Ovary (tissue), 9 donors: ENCODE measurements around the gene MYO1C. TPM values are rescaled to one million over a fixed set of nuclear protein-coding genes. Genes with fewer than 3 reads are reported as not detected.

ENCODE experiments used
- DNase-seq, 5 donors: peaks; one replicate each; pipeline ENCODE4 v3.0.0-alpha.2; 2019 to 2020
- H3K27ac ChIP-seq, 2 donors: fragments of 200-600 bp; one replicate each; pipeline versions ENCODE4 v1.5.1 to v1.8.0; 2019 to 2022
- H3K27me3 ChIP-seq: fragments of 200-600 bp; one replicate; pipeline ENCODE4 v1.8.0; 2022
- H3K36me3 ChIP-seq: fragments of 200-600 bp; sonication (generic); one replicate; pipeline ENCODE4 v1.5.1; 2019
- H3K4me1 ChIP-seq: one replicate; pipeline ENCODE4 v1.8.1; 2013; ENCODE audit warnings: mild to moderate bottlenecking, moderate library complexity; ENCODE audit not compliant: insufficient read depth
- H3K4me3 ChIP-seq: fragments of 200-600 bp; sonication (generic); one replicate; pipeline ENCODE4 v1.5.1; 2017
- H3K9me3 ChIP-seq, 2 donors: fragments of 200-600 bp in 1 of 2; sonication (generic) in 1 of 2; one replicate each; pipeline versions ENCODE4 v1.5.1 to v1.8.1; 2013 to 2019; ENCODE audit warnings: mild to moderate bottlenecking in 1 of 2, moderate library complexity in 1 of 2
- CTCF ChIP-seq, 3 donors: fragments of 450-650 bp in 2 of 3; fragments of 200-600 bp in 1 of 3; IDR thresholded peaks; one replicate each; pipeline versions ENCODE4 v1.5.1 to v1.8.0; 2016 to 2022; ENCODE audit warnings: antibody characterized with exemption in 3 of 3, mild to moderate bottlenecking in 1 of 3
- EP300 ChIP-seq: sonication (generic); formaldehyde crosslinking; IDR thresholded peaks from one replicate; pipeline ENCODE4 v1.6.1; 2017; ENCODE audit warnings: antibody characterized with exemption
- POLR2A ChIP-seq: fragments of 450-650 bp; IDR thresholded peaks from one replicate; pipeline ENCODE4 v1.6.1; 2017; ENCODE audit warnings: antibody characterized with exemption, mild to moderate bottlenecking, moderate library complexity
- WGBS, 3 donors: extraction: QIAGEN DNeasy Blood & Tissue Kit in 1 of 3; methylation state at CpG; one replicate each; pipeline versions ENCODE4 v1.1.5 to v1.1.7; 2013 to 2017; 5-methylcytosine and 5-hydroxymethylcytosine counted together
- intact Hi-C, 4 donors: fragments of 100-400 bp; cut with DNase I; formaldehyde crosslinking; loops; one replicate each; pipeline versions ENCODE4 v1.11.0 to v1.15.1; 2022 to 2023
- polyA plus RNA-seq, 2 donors: library from polyadenylated mRNA; stranded (reverse); fragments of 200-250 nt in 1 of 2; fragments of 350-450 nt in 1 of 2; fragmentation: Illumina TruSeq in 1 of 2; extraction: RNeasy Lipid Tissue Mini Kit (QIAGEN cat#74804) in 1 of 2; gene quantifications; one replicate each; pipeline ENCODE4 v1.2.3, GENCODE V29; 2013 to 2014
- total RNA-seq, 7 donors: library from RNA; depleted of rRNA in 2 of 7; stranded (reverse); fragments of >200 nt in 2 of 7; fragmentation: NEBNext Ultra II Directional in 3 of 7; extraction: Animal tissue kit (Norgen Biotek cat#: 25700) in 3 of 7; gene quantifications; one replicate each; pipeline versions ENCODE4 v1.1.0 to v1.2.4, GENCODE V29; 2016 to 2023
- donor health status: DM: no; HTN: no; CAD: no; lungs with moderate emphysema.
- donor health status: DM: no; HTN: no; CAD: no.
- donor health status: Bipolar disorder and iron deficiency.
- donor health status: DM: yes; HTN: yes; CAD: no.
- donor health status: DM: no; HTN: no; CAD: no.
- donor health status: DM: yes; HTN: yes; CAD: no.

Gene MYO1C
- total and polyA plus RNA-seq, 9 donors: 41.8 to 140 (median 100) TPM

GRCh38 chr17:1485423-1486376 is 6.8 kb downstream of the MYO1C start:
- Histone ChIP-seq H3K4me3 (peak overlapping the region; percentile 78), H3K36me3 (no peaks in the 10 kb centered on the region), H3K9me3 (no peaks in the 10 kb centered on the region), H3K27me3 (no peaks in the 10 kb centered on the region), H3K27ac (peak overlapping the region; percentile 88 to 98), H3K4me1 (peaks cover 9% of the 10 kb centered on the region)
- TF ChIP-seq CTCF (IDR thresholded peaks at IDR 0.05) (no peak), POLR2A (peak; percentile 8)
- intact Hi-C loops: no loop called here
- DNase-seq: peak; percentile 70 to 81 (median 75)
- 2 to 4% (median 2%) methylated on average over 28 to 123 of the region's 127 CpGs for WGBS, 3 donors

GRCh38 chr17:1484676-1485422 is 7.6 kb downstream of the MYO1C start:
- Histone ChIP-seq H3K27ac (peak overlapping the region; percentile 88 to 98), H3K27me3 (no peaks in the 10 kb centered on the region), H3K9me3 (no peaks in the 10 kb centered on the region), H3K4me1 (peaks cover 8% of the 10 kb centered on the region), H3K36me3 (no peaks in the 10 kb centered on the region), H3K4me3 (peak overlapping the region; percentile 78)
- intact Hi-C loops: no loop called here
- no peak for TF ChIP-seq EP300
- peak in 1 of 3 donors; percentile 12 for TF ChIP-seq CTCF (IDR thresholded peaks at IDR 0.05)
- TF ChIP-seq POLR2A: no peak
- 3 to 5% (median 4%) methylated on average over 13 to 19 of the region's 19 CpGs for WGBS, 3 donors
- DNase-seq: peak; percentile 67 to 81 (median 76)

GRCh38 chr17:1484060-1484535 is 8.4 kb downstream of the MYO1C start:
- Histone ChIP-seq H3K9me3 (no peaks in the 10 kb centered on the region), H3K27me3 (no peaks in the 10 kb centered on the region), H3K4me1 (peaks cover 8% of the 10 kb centered on the region), H3K36me3 (no peaks in the 10 kb centered on the region), H3K27ac (peak overlapping the region in 1 of 2 donors; percentile 88), H3K4me3 (no peak overlapping the region)
- DNase-seq: peak in 4 of 5 donors; percentile 45 to 61 (median 60)
- intact Hi-C loops: no loop called here
- WGBS, 3 donors: 91 to 93% (median 91%) methylated on average over 29 of the region's 29 CpGs
- TF ChIP-seq EP300 (no peak), POLR2A (no peak), CTCF (IDR thresholded peaks at IDR 0.05) (no peak)

- no peaks in the 10 kb centered on the region for H3K36me3 ChIP-seq
- H3K4me3 ChIP-seq: no peak overlapping the region
- no peaks in the 10 kb centered on the region for H3K9me3 ChIP-seq
- peaks cover 4% of the 10 kb centered on the region for H3K4me1 ChIP-seq
- no peak for TF ChIP-seq POLR2A
- TF ChIP-seq CTCF (IDR thresholded peaks at IDR 0.05): no peak
- TF ChIP-seq EP300: no peak
- H3K27ac ChIP-seq: no peak overlapping the region
- WGBS, 3 donors: 68 to 80% (median 72%) methylated on average over 18 to 20 of the region's 20 CpGs
- intact Hi-C loops: no loop called here
- DNase-seq: no peak
- H3K27me3 ChIP-seq: no peaks in the 10 kb centered on the region
Measured at GRCh38 chr17:1482680-1483079, 9.8 kb downstream of the MYO1C start.
